A673 (cell line): ENCODE measurements around the gene C3AR1. TPM values are rescaled to one million over a fixed set of nuclear protein-coding genes. Genes with fewer than 3 reads are reported as not detected.

Experiments used
- BruUV-seq: library from RNA; stranded (reverse); fragments of 400-500 nt; replicated peaks from 2 replicates; lab custom pipeline; 2021; lab: Mats Ljungman, UMichigan
- CTCF ChIA-PET: fragments of 300-600 bp; sonication (Branson Sonifier 250); formaldehyde crosslinking; loops from one replicate; lab custom pipeline; 2022; ENCODE audit warnings: antibody characterized with exemption; lab: Charles Lee
- POLR2A ChIA-PET: fragments of 300-600 bp; sonication (Branson Sonifier 250); formaldehyde crosslinking; loops from one replicate; lab custom pipeline; 2022; ENCODE audit warnings: antibody characterized with exemption; ENCODE audit not compliant: low non-redundant PET; lab: Charles Lee
- DNase-seq: peaks from one replicate; pipeline ENCODE4 v3.0.0-alpha.2; 2015; ENCODE audit warnings: low spot score
- H3K27ac ChIP-seq: fragments of 200-600 bp; sonication (generic); 2 replicates; pipeline ENCODE4 v1.5.1; 2016; ENCODE audit warnings: mixed run types, low read depth, mild to moderate bottlenecking, mixed read lengths, antibody characterized with exemption, low read length; ENCODE audit not compliant: poor library complexity, severe bottlenecking
- H3K27me3 ChIP-seq: fragments of 200-600 bp; sonication (generic); replicated peaks from 2 replicates; pipeline ENCODE4 v1.6.1; 2017; ENCODE audit warnings: mixed run types, low read depth, mild to moderate bottlenecking, mixed read lengths, antibody characterized with exemption, low read length; ENCODE audit not compliant: insufficient read depth, poor library complexity
- H3K36me3 ChIP-seq: fragments of 200-600 bp; sonication (generic); 2 replicates; pipeline ENCODE4 v1.6.1; 2016; ENCODE audit warnings: mixed run types, mild to moderate bottlenecking, mixed read lengths, antibody characterized with exemption, low read length; ENCODE audit not compliant: insufficient read depth, poor library complexity, severe bottlenecking
- H3K4me1 ChIP-seq: fragments of 200-600 bp; sonication (generic); 2 replicates; pipeline ENCODE4 v1.6.1; 2017; ENCODE audit warnings: mixed run types, mild to moderate bottlenecking, mixed read lengths, antibody characterized with exemption, low read length; ENCODE audit not compliant: insufficient read depth, poor library complexity, severe bottlenecking
- H3K4me3 ChIP-seq: fragments of 200-600 bp; sonication (generic); 2 replicates; pipeline ENCODE4 v1.5.1; 2016; ENCODE audit warnings: low read depth, mixed run types, mild to moderate bottlenecking, mixed read lengths, low read length; ENCODE audit not compliant: poor library complexity, severe bottlenecking
- H3K9me3 ChIP-seq: fragments of 200-600 bp; sonication (generic); 2 replicates; pipeline ENCODE4 v1.6.1; 2016; ENCODE audit warnings: mixed run types, low read depth, mild to moderate bottlenecking, mixed read lengths, antibody characterized with exemption, low read length; ENCODE audit not compliant: poor library complexity, severe bottlenecking
- CTCF ChIP-seq: fragments of 300-800, 200-600 bp; sonication (generic); conservative IDR thresholded peaks from 2 replicates; pipeline ENCODE4 v1.5.1; 2017; ENCODE audit warnings: low read depth, mild to moderate bottlenecking, antibody characterized with exemption, low read length, moderate library complexity, mixed read lengths
- EZH2 ChIP-seq: fragments of 200-600 bp; sonication (generic); IDR thresholded peaks from 2 replicates; pipeline ENCODE4 v1.6.1; 2017; ENCODE audit warnings: borderline replicate concordance, low read depth, mild to moderate bottlenecking, mixed read lengths, antibody characterized with exemption, low read length; ENCODE audit not compliant: poor library complexity, severe bottlenecking
- intact Hi-C: fragments of 100-400 bp; cut with micrococcal nuclease; formaldehyde crosslinking; loops from one replicate; pipeline ENCODE4 v1.10.0; 2022; ENCODE audit not compliant: unreplicated experiment
- total RNA-seq: library from RNA; stranded (reverse); gene quantifications from 2 replicates; pipeline ENCODE4 v1.2.3, GENCODE V29; 2021

C3AR1 gene
- total RNA-seq, 1 experiment from 2014 or later, result 3.5 TPM

DNA sequence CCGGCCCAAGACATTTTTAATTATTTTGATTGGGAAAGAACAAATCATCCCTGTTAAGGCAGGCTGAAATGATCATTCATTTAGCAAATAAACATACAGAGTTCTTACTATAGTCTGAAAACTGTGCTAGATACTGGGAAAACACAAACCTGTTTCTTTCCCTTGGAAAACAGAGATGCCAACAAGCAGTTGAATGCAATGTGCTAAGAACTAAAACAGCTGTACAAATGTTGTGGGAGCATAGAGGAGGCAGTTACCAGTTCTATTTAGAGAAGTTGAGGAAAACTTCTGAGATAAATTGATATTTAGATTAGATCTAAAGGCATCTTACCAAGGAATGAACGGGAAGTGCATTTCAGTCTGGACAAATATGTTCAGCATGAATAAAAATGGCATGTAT lies 12.8 kb upstream of the C3AR1 start:
- H3K9me3 ChIP-seq, result no peaks in the 10 kb centered on the region
- H3K27me3 ChIP-seq, result no peaks in the 10 kb centered on the region
- intact Hi-C loops, result loop anchor here (10.0 kb wide), 1 partner anchor 214 kb away; no protein-coding TSS in a partner anchor
- BruUV-seq, result no TSS peak
- ChIA-PET CTCF (interaction anchor here (0.7 to 1.8 kb wide), 5 partner anchors 9 to 247 kb away, joined by 3 to 16 read pairs (median 10); no protein-coding TSS in a partner anchor), POLR2A (interaction anchor here (0.7 kb wide), 1 partner anchor 52 kb away, joined by 7 read pairs; no protein-coding TSS in a partner anchor)
- TF ChIP-seq EZH2 (no peak), CTCF (no peak)
- peaks cover 32% of the 10 kb centered on the region for H3K4me1 ChIP-seq
- H3K27ac ChIP-seq, result no peak overlapping the region
- H3K4me3 ChIP-seq, result no peak overlapping the region
- DNase-seq, result no peak
- H3K36me3 ChIP-seq, result no peaks in the 10 kb centered on the region

- no TSS peak for BruUV-seq
- TF ChIP-seq EZH2 (no peak), CTCF (peak; percentile 67)
- Histone ChIP-seq H3K27ac (no peak overlapping the region), H3K4me1 (peaks cover 27% of the 10 kb centered on the region), H3K36me3 (no peaks in the 10 kb centered on the region), H3K4me3 (no peak overlapping the region), H3K9me3 (no peaks in the 10 kb centered on the region), H3K27me3 (no peaks in the 10 kb centered on the region)
- peak; percentile 80 for DNase-seq
- ChIA-PET POLR2A (no interaction called here), CTCF (interaction anchor here (0.7 to 1.8 kb wide), 8 partner anchors 30 to 246 kb away, joined by 3 to 16 read pairs (median 4); no protein-coding TSS in a partner anchor)
- intact Hi-C loops, result loop anchor here (10.0 kb wide), 1 partner anchor 214 kb away; no protein-coding TSS in a partner anchor
These were observed 12.2 kb upstream of the C3AR1 start for GRCh38 chr12:8078398-8078797.

GRCh38 chr12:8077207-8077606 lies 11.0 kb upstream of the C3AR1 start:
- Histone ChIP-seq H3K27me3 (no peaks in the 10 kb centered on the region), H3K9me3 (no peaks in the 10 kb centered on the region), H3K4me3 (no peak overlapping the region), H3K4me1 (peaks cover 19% of the 10 kb centered on the region), H3K36me3 (no peaks in the 10 kb centered on the region), H3K27ac (no peak overlapping the region)
- TF ChIP-seq CTCF, result no peak
- TF ChIP-seq EZH2, result no peak
- intact Hi-C loops, result loop anchor here (1.0 to 10.0 kb wide), 2 partner anchors 31 to 212 kb away; no protein-coding TSS in a partner anchor
- no TSS peak for BruUV-seq
- peak; percentile 72 for DNase-seq
- CTCF ChIA-PET, result interaction anchor here (1.0 to 1.4 kb wide), 2 partner anchors 12 to 217 kb away, joined by 3 to 4 read pairs; no protein-coding TSS in a partner anchor
- POLR2A ChIA-PET, result no interaction called here
